ENCODE results near the gene GLUL. TPM values are rescaled to one million over a fixed set of nuclear protein-coding genes. Genes with fewer than 3 reads are reported as not detected.

GLUL gene
- total and polyA plus RNA-seq, 4 donors = 306 to 1,177 (median 723) TPM

DNA sequence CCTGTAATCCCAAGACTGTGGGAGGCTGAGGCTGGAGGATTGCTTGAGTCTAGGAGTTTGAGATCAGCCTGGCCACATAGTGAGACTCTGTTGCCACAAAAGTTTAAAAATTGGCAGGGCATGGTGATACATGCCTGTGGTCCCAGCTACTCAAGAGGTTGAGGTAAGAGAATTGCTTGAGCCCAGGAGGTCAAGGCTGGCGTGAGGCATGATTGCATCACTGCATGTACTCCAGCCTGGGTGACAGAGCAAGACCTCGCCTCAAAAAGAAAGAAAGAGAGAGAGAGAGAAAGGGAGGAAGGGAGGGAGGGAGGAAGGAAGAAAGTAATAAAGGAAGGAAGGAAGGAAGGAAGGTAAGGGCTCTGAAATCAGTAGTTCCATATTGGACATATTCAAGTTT lies 25.0 kb downstream of the GLUL start:
- WGBS = 93% methylated on average over 2 of the region's 2 CpGs
- no peak for DNase-seq (ENCODE audit: low spot score)
- Histone ChIP-seq H3K36me3 (ENCODE audit: control insufficient read depth in 4 of 4, insufficient read depth in 3 of 4, low read depth in 1 of 4, low read length in 3 of 4) (no peaks in the 10 kb centered on the region), H3K27ac (ENCODE audit: low read depth in 1 of 2, low read length in 2 of 2) (no peak overlapping the region), H3K4me3 (ENCODE audit: low read depth in 1 of 3, low read length in 3 of 3) (no peak overlapping the region), H3K9ac (ENCODE audit: low read depth in 1 of 2, low read length in 2 of 2) (no peak overlapping the region), H3K4me1 (ENCODE audit: control insufficient read depth in 4 of 4, insufficient read depth in 4 of 4, low read length in 3 of 4) (no peaks in the 10 kb centered on the region), H3K27me3 (ENCODE audit: control insufficient read depth in 4 of 4, insufficient read depth in 4 of 4, low read length in 3 of 4) (no peaks in the 10 kb centered on the region), H3K9me3 (ENCODE audit: control insufficient read depth in 4 of 4, low read length in 3 of 4) (no peaks in the 10 kb centered on the region)
- TF ChIP-seq FOXA2 (IDR thresholded peaks at IDR 0.05) = no peak
- no peak for TF ChIP-seq JUND (IDR thresholded peaks at IDR 0.05)

DNA sequence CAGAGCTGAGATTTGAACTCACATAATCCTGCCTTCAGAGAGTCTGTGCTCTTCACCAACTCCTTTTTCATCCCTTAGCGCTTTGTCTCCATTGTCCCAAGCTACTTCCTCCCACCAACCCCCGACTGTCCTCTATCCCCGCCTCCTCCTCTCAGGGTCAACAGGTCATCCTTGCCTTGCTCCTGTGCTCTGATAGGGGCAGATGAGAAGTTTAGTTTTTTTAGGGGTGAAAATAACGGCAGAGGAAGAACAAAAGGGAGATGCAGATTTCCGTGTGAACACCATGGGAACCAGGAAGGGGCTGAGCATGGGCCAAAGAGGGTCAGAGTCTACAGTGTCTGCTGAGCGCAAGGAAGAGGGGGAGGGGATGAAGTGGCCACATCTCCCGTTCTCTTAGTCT lies 31.9 kb downstream of the GLUL start:
- Histone ChIP-seq H3K4me3 (ENCODE audit: low read depth in 1 of 3, low read length in 3 of 3) (no peak overlapping the region), H3K9me3 (ENCODE audit: control insufficient read depth in 4 of 4, low read length in 3 of 4) (no peaks in the 10 kb centered on the region), H3K4me1 (ENCODE audit: control insufficient read depth in 4 of 4, insufficient read depth in 4 of 4, low read length in 3 of 4) (no peaks in the 10 kb centered on the region), H3K27ac (ENCODE audit: low read depth in 1 of 2, low read length in 2 of 2) (no peak overlapping the region), H3K9ac (ENCODE audit: low read depth in 1 of 2, low read length in 2 of 2) (no peak overlapping the region), H3K36me3 (ENCODE audit: control insufficient read depth in 4 of 4, insufficient read depth in 3 of 4, low read depth in 1 of 4, low read length in 3 of 4) (no peaks in the 10 kb centered on the region), H3K27me3 (ENCODE audit: control insufficient read depth in 4 of 4, insufficient read depth in 4 of 4, low read length in 3 of 4) (no peaks in the 10 kb centered on the region)
- WGBS = 63% methylated on average over 7 of the region's 7 CpGs
- DNase-seq (ENCODE audit: low spot score) = no peak
- no peak for TF ChIP-seq EGR1 (IDR thresholded peaks at IDR 0.05; ENCODE audit: low read depth in 2 of 2)
- TF ChIP-seq JUND (IDR thresholded peaks at IDR 0.05) = no peak
- no peak for TF ChIP-seq YY1 (IDR thresholded peaks at IDR 0.05)
- TF ChIP-seq GABPA (IDR thresholded peaks at IDR 0.05 in 1 of 2, conservative IDR thresholded peaks at IDR 0.05 in 1 of 2) = no peak

DNA sequence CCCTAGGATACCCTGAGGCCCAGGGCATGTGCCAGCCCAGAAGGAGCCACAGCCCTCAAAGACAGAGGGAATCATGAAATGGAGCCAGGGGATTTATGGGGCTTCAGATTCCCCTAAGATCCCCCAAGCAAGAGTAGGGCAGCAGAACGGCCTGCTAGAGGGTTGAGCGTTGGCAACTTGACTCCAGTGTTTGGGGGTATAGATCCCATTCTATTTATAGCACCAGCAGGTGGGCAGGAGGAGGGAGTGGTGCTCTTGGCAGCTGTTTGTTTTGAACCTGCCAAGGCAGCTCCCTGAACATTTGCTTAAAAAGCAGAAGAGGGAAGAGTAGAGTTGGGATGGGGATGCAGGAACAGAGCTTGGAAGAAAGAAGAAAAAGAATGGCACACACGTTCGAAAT lies 33.7 kb downstream of the GLUL start:
- H3K4me1 ChIP-seq (ENCODE audit: control insufficient read depth in 4 of 4, insufficient read depth in 4 of 4, low read length in 3 of 4) = no peaks in the 10 kb centered on the region
- H3K4me3 ChIP-seq (ENCODE audit: low read depth in 1 of 3, low read length in 3 of 3) = no peak overlapping the region
- DNase-seq (ENCODE audit: low spot score) = no peak
- no peaks in the 10 kb centered on the region for H3K27me3 ChIP-seq (ENCODE audit: control insufficient read depth in 4 of 4, insufficient read depth in 4 of 4, low read length in 3 of 4)
- H3K9me3 ChIP-seq (ENCODE audit: control insufficient read depth in 4 of 4, low read length in 3 of 4) = no peaks in the 10 kb centered on the region
- 97% methylated on average over 4 of the region's 4 CpGs for WGBS
- no peaks in the 10 kb centered on the region for H3K36me3 ChIP-seq (ENCODE audit: control insufficient read depth in 4 of 4, insufficient read depth in 3 of 4, low read depth in 1 of 4, low read length in 3 of 4)
- H3K9ac ChIP-seq (ENCODE audit: low read depth in 1 of 2, low read length in 2 of 2) = no peak overlapping the region
- no peak overlapping the region for H3K27ac ChIP-seq (ENCODE audit: low read depth in 1 of 2, low read length in 2 of 2)
- TF ChIP-seq HNF4A (conservative IDR thresholded peaks at IDR 0.05) (no peak), SP1 (IDR thresholded peaks at IDR 0.05) (no peak), TAF1 (conservative IDR thresholded peaks at IDR 0.05) (no peak), JUND (IDR thresholded peaks at IDR 0.05) (no peak), RXRA (IDR thresholded peaks at IDR 0.05) (no peak), HNF4G (IDR thresholded peaks at IDR 0.05) (no peak), FOXA1 (IDR thresholded peaks at IDR 0.05) (no peak), NR2F2 (IDR thresholded peaks at IDR 0.05) (no peak), GABPA (IDR thresholded peaks at IDR 0.05 in 1 of 2, conservative IDR thresholded peaks at IDR 0.05 in 1 of 2) (no peak), FOXA2 (IDR thresholded peaks at IDR 0.05) (no peak), RAD21 (IDR thresholded peaks at IDR 0.05) (no peak), YY1 (IDR thresholded peaks at IDR 0.05) (no peak), EGR1 (IDR thresholded peaks at IDR 0.05; ENCODE audit: low read depth in 2 of 2) (no peak)
- TF ChIP-seq, protein P1, sequence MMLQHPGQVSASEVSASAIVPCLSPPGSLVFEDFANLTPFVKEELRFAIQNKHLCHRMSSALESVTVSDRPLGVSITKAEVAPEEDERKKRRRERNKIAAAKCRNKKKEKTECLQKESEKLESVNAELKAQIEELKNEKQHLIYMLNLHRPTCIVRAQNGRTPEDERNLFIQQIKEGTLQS (IDR thresholded peaks at IDR 0.05) = no peak
- TF ChIP-seq, protein P2, sequence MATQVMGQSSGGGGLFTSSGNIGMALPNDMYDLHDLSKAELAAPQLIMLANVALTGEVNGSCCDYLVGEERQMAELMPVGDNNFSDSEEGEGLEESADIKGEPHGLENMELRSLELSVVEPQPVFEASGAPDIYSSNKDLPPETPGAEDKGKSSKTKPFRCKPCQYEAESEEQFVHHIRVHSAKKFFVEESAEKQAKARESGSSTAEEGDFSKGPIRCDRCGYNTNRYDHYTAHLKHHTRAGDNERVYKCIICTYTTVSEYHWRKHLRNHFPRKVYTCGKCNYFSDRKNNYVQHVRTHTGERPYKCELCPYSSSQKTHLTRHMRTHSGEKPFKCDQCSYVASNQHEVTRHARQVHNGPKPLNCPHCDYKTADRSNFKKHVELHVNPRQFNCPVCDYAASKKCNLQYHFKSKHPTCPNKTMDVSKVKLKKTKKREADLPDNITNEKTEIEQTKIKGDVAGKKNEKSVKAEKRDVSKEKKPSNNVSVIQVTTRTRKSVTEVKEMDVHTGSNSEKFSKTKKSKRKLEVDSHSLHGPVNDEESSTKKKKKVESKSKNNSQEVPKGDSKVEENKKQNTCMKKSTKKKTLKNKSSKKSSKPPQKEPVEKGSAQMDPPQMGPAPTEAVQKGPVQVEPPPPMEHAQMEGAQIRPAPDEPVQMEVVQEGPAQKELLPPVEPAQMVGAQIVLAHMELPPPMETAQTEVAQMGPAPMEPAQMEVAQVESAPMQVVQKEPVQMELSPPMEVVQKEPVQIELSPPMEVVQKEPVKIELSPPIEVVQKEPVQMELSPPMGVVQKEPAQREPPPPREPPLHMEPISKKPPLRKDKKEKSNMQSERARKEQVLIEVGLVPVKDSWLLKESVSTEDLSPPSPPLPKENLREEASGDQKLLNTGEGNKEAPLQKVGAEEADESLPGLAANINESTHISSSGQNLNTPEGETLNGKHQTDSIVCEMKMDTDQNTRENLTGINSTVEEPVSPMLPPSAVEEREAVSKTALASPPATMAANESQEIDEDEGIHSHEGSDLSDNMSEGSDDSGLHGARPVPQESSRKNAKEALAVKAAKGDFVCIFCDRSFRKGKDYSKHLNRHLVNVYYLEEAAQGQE (IDR thresholded peaks at IDR 0.05) = no peak
- TF ChIP-seq, protein P3, sequence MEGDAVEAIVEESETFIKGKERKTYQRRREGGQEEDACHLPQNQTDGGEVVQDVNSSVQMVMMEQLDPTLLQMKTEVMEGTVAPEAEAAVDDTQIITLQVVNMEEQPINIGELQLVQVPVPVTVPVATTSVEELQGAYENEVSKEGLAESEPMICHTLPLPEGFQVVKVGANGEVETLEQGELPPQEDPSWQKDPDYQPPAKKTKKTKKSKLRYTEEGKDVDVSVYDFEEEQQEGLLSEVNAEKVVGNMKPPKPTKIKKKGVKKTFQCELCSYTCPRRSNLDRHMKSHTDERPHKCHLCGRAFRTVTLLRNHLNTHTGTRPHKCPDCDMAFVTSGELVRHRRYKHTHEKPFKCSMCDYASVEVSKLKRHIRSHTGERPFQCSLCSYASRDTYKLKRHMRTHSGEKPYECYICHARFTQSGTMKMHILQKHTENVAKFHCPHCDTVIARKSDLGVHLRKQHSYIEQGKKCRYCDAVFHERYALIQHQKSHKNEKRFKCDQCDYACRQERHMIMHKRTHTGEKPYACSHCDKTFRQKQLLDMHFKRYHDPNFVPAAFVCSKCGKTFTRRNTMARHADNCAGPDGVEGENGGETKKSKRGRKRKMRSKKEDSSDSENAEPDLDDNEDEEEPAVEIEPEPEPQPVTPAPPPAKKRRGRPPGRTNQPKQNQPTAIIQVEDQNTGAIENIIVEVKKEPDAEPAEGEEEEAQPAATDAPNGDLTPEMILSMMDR (IDR thresholded peaks at IDR 0.05; ENCODE audit: low read depth, low read length, missing input control) = no peak
- TF ChIP-seq, protein P4, sequence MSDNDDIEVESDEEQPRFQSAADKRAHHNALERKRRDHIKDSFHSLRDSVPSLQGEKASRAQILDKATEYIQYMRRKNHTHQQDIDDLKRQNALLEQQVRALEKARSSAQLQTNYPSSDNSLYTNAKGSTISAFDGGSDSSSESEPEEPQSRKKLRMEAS (IDR thresholded peaks at IDR 0.05) = no peak
- TF ChIP-seq, protein P5, sequence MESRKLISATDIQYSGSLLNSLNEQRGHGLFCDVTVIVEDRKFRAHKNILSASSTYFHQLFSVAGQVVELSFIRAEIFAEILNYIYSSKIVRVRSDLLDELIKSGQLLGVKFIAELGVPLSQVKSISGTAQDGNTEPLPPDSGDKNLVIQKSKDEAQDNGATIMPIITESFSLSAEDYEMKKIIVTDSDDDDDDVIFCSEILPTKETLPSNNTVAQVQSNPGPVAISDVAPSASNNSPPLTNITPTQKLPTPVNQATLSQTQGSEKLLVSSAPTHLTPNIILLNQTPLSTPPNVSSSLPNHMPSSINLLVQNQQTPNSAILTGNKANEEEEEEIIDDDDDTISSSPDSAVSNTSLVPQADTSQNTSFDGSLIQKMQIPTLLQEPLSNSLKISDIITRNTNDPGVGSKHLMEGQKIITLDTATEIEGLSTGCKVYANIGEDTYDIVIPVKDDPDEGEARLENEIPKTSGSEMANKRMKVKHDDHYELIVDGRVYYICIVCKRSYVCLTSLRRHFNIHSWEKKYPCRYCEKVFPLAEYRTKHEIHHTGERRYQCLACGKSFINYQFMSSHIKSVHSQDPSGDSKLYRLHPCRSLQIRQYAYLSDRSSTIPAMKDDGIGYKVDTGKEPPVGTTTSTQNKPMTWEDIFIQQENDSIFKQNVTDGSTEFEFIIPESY (IDR thresholded peaks at IDR 0.05) = no peak

Measured in liver (tissue), 9 donors.